GM19035 (cell line): Measurements from ENCODE around the gene ASTL.
"Not testable (repeated sequence)": the region's sequence is repeated elsewhere in the genome, so short reads cannot be mapped to it uniquely, and the experiment has no call there.

Experiments
- ATAC-seq: cut with Tn5 transposase; IDR thresholded peaks from one replicate; pipeline ENCODE4 v1.9.1; 2021; ENCODE audit not compliant: unreplicated experiment

The ASTL gene

DNA sequence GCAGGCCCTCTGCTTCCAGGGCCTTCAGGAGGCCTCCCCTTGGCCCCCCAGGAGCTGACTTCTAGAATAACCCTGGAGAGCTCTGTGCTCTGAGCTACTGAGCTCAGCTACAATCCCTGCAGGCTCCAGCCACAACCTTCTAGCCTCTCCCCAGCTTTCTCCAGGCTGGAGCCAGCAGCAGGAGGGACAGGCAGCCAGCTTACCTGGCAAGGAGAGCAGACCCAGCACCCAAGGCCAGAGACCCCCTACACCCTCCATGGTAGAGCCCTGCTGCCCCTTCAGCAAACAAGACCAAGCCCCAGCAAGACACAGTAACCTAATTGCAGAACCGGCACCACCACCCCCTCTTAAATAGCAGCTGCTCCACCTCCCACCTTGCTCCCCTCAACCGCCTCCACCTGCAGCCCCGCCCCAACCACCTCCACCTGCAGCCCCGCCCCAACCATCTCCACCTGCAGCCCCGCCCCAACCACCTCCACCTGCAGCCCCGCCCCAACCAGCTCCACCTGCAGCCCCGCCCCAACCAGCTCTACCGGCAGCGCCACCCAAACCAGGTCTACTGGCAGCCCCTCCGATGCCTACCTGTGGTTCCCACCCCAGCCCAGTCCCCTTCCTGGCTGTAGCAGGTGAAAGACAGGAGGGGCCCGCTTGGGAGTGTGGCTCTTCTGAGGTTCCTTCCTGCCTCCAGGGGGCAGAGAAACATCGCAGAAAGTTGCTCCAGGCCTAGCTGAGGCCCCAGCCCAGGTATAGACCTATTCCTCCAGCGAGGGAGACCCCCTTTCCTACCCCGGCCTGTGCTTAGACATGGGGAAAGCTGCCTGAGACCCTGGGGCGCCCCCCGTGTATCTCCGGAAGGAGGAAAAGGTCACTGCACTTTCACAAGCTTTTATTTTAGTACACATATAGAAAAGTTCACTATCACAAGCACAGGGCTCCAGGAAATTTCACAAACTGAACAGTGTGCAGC is at the start of gene ASTL:
Gene ASTL (minus strand): TSS at position 324 of the 967 bp plus-strand sequence. CDS start 66 bp downstream, at position 258.
- no peak for ATAC-seq

DNA sequence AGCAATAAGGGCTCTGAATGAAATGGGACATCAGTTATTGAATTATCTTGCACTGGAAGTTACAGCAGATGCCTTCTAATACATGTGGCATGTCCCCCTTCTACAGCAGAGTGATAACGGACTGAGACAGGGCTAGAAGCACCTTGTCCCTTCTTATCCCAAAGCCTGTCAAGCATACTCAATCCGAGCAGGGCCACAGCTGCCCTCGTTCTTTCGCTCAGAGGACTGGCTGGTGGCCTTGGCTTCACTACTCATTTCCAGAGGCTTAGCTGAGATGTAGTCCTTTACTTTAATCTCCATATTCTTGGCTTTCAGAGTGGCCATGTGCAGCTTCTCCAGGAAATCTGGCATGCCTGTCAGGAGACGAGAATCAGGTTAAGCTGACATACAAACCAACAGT is 48.3 kb upstream of the ASTL start:
- no peak for ATAC-seq

DNA sequence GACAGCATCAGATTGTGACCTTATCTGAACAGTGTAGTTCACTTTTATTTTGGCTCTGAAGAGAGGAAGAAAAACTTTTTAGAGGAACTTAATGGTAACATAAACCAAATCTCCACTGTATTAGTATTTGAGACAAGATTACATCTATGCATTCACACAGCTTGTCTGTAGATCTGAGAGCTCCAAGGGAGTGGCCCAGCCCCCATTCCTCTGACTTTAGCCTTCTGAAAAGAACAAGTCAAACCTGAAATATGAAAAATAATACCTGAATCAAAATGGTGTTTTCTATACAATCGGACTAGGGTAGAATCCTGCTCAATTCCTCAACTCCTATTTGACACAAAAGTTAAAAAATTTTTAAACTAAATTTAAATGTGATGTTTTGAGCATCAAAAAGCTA is 47.2 kb upstream of the ASTL start:
- ATAC-seq = no peak

DNA sequence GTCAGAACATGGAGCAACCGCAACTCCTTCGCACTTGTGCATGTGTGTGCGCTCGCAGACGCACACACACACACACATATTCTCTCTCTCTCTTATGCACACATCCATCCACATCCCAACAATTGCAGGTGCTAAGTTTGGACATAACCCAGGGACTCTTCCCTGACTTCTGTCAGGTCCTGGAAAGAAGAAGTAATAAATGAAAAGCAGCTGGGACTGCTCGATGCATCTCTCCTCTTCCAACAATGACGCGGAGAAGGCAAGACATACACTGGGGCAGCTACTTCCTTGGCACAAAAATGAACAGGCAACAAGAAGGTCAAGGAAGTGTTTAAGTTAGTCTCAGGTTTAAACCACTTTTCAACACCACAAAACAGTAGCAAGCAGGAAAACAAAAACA is 46.7 kb upstream of the ASTL start:
- no peak for ATAC-seq

DNA sequence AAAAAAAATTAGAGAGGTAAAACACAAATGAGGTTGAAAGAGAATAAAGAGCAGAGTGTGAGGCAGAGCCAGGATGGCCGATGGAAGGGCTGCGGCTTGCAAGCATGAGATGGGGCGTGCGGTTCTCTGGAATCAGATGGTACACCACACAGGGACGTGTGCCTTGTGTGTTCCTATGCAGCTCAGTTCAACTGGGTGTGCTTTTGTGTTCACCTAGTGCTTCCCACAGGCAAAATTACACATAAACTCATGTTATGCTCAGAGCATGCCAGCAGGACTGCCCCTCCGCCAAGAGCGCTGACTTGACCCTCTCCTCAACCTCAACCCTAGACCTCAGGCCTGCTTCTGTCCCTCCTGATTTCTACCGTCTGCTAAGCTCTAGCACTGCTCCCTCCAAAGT is 45.9 kb upstream of the ASTL start:
- no peak for ATAC-seq

DNA sequence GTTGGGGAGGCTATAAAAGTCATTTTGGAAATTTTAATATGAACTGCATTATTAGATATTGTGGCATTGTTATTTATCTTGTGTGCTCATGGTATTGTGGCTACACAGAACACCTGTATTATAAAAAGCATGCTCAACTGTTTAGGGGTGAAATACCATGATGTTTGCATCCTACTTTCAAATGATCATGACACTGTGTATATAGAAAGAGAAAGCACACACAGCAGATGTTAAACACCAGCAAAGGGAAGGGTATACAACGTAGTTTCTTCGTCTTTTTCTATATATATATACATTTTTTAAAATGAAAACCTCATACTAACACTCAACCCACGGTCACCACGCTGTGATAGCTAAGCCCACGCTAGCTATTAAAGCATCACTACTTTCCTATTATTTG is 43.2 kb upstream of the ASTL start:
- ATAC-seq = no peak

DNA sequence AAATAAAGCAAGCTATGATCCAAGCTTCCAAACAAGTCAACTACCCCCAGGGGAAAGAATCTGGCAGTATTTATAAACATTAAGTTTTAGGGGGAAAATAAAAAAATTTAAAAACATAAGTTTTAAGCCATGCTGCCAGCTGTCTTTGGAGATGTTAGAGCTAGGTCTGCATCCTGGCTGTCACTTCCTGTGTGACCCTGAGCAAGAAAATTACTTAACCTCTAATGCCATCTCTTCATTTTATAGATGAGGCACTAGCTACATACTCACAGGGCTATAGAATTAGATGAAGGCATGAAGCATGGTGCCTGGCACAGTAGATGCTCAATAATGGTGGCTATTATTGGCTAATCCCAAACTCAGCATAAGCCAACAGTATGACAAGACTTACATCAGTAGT is 42.2 kb upstream of the ASTL start:
- ATAC-seq = no peak

DNA sequence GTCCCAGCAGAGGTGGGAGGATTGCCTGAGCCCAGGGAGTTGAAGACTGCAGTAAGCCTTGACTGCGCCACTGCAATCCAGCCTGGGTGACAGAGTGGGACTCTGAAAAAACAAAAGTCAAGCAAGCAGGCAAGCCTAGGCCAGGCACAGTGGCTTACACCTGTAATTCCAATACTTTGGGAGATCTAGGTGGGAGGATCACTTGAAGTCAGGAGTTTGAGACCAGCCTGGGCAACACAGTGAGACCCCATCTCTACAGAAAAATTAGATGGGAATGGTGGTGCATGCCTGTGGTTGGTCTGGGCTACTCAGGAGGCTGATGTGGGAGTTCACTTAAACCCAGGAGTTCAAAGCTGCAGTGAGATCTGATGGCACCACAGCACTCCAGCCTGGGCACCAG is 41.7 kb upstream of the ASTL start:
- no peak for ATAC-seq

DNA sequence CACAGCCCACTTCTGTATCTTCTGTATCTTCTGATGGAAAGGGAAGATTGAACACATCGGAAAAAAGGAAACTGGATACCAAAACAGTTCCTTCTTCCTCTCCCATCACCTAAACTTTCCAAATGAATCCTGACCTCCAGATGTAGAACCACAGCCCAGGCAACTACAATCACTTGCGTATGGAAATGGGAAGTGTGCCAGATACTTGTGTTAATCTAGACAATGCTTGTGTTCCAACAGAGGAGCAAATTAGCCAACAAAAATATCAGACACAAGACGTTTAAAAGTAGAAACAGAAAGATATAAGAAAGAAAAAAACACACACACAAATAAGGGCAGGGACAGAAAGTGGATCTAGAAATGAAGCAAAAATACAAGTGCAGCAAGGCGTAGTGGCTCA is 38.4 kb upstream of the ASTL start:
- ATAC-seq = no peak

DNA sequence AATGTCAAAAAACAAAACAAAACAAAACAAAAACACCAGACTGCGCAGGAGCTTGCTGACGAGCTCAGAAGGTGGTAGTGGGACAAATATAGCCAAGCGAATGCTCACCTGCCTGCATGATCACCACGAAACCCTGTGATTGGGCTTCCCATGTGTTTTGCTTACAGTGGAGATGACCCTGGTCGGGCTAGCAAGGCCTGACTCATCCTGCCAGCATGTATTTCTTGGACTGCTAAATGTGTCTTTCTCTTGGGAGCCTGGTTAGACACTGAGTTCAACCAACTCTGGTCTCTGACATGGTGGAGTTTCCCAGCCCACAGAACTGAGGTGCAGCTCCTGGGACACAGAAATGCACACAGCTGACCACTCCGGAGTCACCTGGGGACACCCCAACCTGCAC is 37.6 kb upstream of the ASTL start:
- no peak for ATAC-seq

DNA sequence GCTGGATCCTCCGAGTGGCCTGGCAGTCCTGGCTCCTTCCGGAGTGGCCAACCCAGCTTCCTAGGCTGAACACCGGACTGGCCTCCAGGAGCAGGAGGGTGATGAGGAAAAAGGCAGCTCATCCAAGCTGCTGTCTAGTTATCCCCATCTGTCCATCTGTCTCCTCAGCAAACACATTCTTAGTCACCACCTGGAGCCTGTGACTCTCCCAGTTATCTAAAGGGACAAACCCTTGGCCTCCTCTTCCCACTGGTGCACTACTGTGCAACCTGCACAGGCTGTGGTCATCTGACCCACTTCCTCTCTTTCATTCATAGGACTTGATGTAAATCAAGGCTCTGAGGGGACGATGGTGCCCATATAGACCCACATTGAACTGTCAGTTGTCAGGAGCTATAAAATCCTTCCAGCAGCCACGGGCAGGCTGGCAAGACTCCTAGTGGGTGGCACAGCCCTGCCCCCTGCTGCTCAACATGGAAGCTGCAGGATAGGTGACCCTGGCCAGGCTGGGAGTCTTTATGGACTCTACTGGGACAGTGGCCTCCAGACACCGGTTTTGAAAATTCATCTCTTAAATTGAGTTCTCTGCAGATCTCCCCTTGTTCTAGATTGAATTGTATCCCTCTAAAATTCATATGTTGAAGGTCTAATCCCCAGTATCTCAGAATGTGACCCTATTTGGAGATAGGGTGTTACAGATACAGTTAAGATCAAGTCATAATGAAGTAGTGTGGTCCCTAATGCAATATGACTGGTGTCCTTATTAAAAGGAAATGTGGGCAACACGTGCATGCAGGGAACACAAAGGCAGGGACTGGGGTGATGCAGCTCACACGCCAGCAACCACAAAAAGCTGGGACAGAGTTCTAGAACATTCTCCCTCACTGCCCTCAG is 36.2 kb upstream of the ASTL start:
- peak; percentile 67 for ATAC-seq

DNA sequence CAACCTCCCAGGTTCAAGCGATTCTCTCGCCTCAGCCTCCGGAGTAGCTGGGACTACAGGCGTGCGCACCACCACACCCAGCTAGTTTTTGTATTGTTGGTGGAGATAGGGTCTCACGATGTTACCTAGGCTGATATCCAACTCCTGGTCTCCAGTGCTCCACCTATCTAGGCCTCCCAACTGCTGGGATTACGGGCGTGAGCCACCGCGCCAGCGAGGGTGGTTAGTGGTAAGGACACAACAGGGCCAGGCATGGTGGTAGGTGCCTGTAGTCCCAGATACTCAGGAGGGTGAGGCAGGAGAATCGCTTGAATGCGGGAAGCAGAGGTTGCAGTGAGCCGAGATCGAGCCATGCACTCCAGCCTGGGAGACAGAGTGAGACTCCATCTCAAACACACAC is 33.5 kb upstream of the ASTL start:
- ATAC-seq = no peak

DNA sequence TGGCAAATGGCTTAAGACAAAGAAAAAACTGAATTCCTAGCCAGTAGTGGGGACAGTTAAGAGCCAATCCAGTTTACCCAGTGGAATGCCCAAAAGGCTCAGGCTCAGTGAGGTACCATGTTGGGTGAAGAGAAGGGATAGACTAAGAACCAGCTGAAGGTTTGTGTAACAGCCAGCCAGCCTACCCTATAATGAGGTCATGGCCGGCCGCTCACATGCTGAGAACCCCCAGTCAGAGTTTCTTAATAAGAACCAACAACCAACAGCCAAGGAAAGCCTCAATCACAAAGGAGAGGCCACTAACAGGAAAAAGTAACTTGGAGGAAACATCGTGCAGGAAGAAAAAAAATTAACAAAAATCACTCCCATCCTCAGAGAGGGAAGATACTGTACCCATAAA is 32.3 kb upstream of the ASTL start:
- no peak for ATAC-seq

DNA sequence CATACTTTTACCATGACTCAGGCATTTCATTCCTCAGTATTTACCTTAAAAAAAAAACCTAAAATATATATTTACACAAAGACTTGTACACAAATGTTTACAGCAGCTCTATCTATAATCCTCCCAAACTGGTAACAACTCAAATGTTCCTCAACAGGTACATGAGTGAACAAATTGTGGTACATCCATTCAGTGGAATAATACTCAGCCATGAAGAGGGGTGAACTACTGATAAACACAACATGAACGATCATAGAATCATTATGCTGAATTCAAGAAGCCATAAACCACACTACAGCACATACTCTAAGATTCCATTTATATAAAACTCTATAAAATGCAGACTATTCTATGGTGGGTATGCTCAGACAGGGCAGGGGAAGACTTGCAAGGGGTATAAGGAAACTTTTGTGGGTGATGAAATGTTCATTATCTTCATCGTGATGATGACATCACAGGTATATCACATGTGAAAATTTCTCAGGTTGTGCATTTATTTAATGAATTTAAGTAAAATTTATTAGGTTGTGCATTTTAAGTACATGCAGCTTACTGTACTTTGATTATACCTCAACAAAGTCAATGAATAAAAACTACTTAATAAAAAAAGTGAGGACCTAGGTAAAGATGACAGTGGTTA is 31.7 kb upstream of the ASTL start:
- no peak for ATAC-seq

DNA sequence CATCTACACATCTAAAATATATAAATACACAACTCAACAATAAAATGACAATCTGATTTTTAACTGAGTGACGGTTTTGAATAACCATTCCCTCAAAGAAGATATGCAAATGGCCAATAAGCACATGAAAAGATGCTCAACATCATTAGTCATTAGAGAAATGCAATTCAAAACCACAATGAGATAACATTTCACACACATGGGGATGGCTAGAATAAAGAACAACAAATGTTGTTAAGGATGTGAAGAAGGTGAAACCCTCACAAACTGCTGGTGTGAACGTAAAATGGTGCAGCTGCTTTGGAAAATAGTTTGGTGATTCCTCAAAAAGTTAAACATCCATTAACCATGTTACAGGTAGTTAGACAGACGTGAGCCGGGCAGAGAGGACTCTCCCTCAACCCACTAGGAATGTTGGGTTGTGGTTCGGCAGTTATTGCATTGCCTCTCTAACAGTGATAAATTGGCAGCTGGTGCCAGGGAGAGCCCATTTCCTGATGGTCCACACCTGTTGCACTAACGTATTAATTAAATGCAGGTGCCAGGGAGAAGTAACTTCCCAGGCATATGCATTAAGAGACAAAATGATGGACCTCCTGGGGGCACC is 29.2 kb upstream of the ASTL start:
- no peak for ATAC-seq

DNA sequence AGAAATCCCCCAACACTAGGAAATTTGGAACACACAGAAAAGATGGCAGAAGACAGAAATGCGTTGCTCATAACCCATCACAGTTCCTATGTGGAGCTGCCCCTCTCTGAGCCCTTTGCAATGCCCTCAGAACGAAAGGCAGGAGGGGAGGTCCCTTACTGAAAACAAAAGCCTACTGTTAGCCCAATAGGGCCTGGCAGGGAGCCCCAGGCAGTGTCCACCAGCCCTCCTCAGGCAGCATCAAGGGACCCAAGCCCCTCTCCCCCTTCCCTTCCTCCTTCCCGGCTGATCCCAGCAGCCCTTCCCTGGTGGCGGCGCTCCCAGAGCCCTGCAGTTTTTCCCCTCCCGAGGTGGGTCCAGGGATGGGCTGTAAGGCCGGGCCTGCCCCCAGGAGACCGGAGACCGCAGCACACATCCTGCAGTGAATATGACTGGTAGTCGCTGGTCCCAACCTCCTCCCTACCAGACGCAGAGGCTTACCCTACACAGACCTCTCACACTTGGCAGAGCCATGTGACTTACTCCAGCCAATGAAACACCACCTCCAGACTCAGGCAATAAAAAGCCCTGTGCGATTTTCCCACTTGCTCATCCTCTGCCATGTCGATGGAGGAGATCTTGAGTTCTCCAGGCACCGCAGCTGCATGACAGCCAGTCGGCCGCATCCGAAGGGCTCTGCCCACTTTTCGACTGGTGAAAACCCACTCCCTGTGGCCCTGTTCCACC is 26.3 kb upstream of the ASTL start:
- peak; percentile 73 for ATAC-seq

DNA sequence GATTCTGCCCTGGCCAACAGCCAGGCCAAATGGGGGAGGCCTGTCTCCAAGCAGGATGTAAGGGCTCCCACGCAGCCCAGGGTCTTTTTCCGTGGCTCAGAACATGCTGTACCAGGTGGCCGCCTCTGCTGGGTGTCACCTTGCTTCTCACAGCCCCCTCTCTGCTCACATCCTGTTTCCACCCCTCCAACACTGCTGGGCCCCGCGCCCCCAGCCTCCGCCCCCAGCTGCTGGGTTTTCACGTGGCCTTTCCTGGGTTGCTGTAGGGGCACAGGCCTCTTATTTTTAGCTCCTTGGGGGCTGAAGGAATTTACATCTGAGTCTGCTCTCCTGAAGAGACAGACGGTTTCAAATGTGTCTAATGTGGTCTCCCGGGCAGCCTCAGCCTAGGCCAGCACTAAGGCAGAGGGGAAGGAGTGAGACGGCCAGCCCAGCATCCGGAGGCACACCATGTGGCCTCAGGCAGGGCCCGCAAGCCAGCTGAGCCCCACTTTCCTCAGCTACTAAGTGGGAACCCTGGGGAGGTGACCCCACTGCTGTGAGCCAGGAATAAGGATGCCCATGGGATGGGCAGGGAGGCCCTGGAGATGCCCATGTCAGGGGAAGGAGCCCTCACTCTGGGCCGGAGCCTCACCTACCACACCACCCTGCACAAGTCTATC is 25.6 kb upstream of the ASTL start:
- peak; percentile 50 for ATAC-seq

DNA sequence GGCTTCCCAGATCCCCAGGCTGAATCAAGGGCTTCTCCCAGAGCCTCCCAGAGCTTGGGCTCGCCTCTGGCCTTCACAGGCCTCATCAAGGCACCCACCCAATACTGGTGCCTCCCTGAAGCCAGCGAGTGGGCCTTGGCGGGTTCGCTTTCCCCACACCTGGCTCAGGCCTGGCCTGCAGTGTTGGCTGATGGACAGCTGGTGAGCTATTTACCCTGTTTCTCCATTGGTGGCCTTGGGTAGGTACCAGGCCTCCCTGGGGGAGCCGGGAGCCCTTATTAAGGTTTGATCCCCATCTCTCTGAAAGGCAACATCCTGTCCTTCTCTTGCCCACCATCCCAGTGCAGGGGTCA is 25.1 kb upstream of the ASTL start:
- no peak for ATAC-seq

DNA sequence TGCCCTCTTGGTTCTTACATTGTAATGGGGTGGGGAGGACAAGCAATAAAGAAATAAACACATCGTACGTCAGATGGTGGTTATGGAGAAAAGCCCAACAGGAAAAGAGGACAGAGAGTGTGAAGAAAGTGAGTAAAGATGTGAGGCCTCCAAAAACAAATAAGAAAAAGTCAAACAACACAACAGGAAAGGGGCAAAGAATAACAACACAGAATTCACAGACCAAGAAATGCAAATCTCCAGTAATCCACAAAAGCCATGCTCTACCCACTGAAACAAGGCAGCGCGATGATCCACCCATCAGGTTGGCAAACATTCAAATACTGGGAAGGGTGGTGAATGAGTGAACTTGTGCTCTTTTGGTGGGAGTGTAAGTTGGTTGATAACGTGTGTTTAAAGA is 23.6 kb upstream of the ASTL start:
- ATAC-seq = no peak

DNA sequence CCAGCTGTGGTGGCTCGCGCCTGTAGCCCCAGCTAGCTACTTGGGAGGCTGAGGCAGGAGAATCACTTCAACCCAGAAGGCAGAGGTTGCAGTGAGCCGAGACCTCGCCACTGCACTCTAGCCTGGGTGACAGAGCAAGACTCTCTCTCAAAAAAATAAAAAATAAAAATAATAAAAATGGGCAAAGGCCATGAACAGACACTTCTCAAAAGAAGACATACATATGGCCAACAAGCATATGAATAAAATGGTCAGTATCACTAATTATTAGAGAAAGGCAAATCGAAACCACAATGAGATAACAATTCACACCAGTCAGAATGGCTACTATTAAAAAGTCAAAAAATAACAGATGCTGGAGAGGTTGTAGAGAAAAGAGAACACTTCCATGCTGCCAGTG is 22.1 kb upstream of the ASTL start:
- ATAC-seq = not testable (repeated sequence)
